Endodermal cell (in vitro differentiated cells): ENCODE results near the gene FAT1. TPM values are rescaled to one million over a fixed set of nuclear protein-coding genes. Genes with fewer than 3 reads are reported as not detected.
A peak's percentile ranks its signal among the peaks of the same experiment; 100 is the strongest.

Experiments used
- DNase-seq: peaks from one replicate; pipeline ENCODE4 v3.0.0-alpha.2; 2017
- H3K27ac ChIP-seq: 2 replicates; pipeline ENCODE4 v1.5.1; 2013; ENCODE audit warnings: mild to moderate bottlenecking, low read depth, low read length, moderate library complexity
- H3K27me3 ChIP-seq: 2 replicates; pipeline ENCODE4 v1.6.1; 2013; ENCODE audit warnings: mild to moderate bottlenecking, low read length, moderate library complexity; ENCODE audit not compliant: insufficient read depth, control insufficient read depth, poor library complexity, severe bottlenecking
- H3K36me3 ChIP-seq: 2 replicates; pipeline ENCODE4 v1.7.0; 2013; ENCODE audit warnings: mild to moderate bottlenecking, low read length, moderate library complexity; ENCODE audit not compliant: control insufficient read depth, insufficient read depth
- H3K4me1 ChIP-seq: one replicate; pipeline ENCODE4 v1.7.0; 2013; ENCODE audit warnings: low read length; ENCODE audit not compliant: control insufficient read depth, insufficient read depth
- H3K4me3 ChIP-seq: 2 replicates; pipeline ENCODE4 v1.5.1; 2013; ENCODE audit warnings: mild to moderate bottlenecking, low read length, moderate library complexity
- H3K9ac ChIP-seq: 2 replicates; pipeline ENCODE4 v1.6.1; 2013; ENCODE audit warnings: mild to moderate bottlenecking, low read length, moderate library complexity; ENCODE audit not compliant: poor library complexity, severe bottlenecking; ENCODE audit errors: extremely low read depth
- H3K9me3 ChIP-seq: 2 replicates; pipeline ENCODE4 v1.6.1; 2013; ENCODE audit warnings: mild to moderate bottlenecking, low read length, moderate library complexity; ENCODE audit not compliant: control insufficient read depth
- H3K27ac Mint-ChIP-seq: 2 replicates; pipeline ENCODE4 v1.8.0; 2020; ENCODE audit warnings: mixed read lengths
- H3K27me3 Mint-ChIP-seq: 2 replicates; pipeline ENCODE4 v1.8.0; 2021; ENCODE audit warnings: mild to moderate bottlenecking, mixed read lengths; ENCODE audit not compliant: insufficient read depth
- H3K36me3 Mint-ChIP-seq: 2 replicates; pipeline ENCODE4 v1.8.0; 2020; ENCODE audit warnings: low read depth, mixed read lengths
- H3K4me1 Mint-ChIP-seq: 2 replicates; pipeline ENCODE4 v1.8.0; 2020; ENCODE audit warnings: mixed read lengths
- H3K4me3 Mint-ChIP-seq: 2 replicates; pipeline ENCODE4 v1.8.0; 2020; ENCODE audit warnings: mild to moderate bottlenecking, moderate library complexity, mixed read lengths
- H3K9me3 Mint-ChIP-seq: 2 replicates; pipeline ENCODE4 v1.8.0; 2020; ENCODE audit warnings: mild to moderate bottlenecking, mixed read lengths
- WGBS, 2 experiments: methylation state at CpG; one replicate each; pipeline versions ENCODE4 v1.1.5 to v1.1.7; 2013; ENCODE audit warnings: missing lambda C conversion rate in 2 of 2, mixed read lengths in 1 of 2; ENCODE audit not compliant: insufficient coverage in 1 of 2, insufficient read length in 1 of 2; 5-methylcytosine and 5-hydroxymethylcytosine counted together
- total RNA-seq, 2 donors: library from RNA; stranded (reverse); fragmentation: NEBNext Ultra II Directional in 1 of 2; extraction: Animal tissue kit (Norgen Biotek cat#: 25700) in 1 of 2; gene quantifications; 2 replicates in 1 of 2; 3 replicates in 1 of 2; pipeline ENCODE4 v1.2.1, GENCODE V29; 2021
- TF ChIP-seq, protein P1 (sequence below): fragments of 200-600 bp; sonication (generic); conservative IDR thresholded peaks from 2 replicates; pipeline ENCODE4 v1.5.0; 2021; ENCODE audit warnings: antibody characterized with exemption, mild to moderate bottlenecking

FAT1 gene
- total RNA-seq, 2 donors from 2014 or later, result 66.6 to 77.8 TPM

DNA sequence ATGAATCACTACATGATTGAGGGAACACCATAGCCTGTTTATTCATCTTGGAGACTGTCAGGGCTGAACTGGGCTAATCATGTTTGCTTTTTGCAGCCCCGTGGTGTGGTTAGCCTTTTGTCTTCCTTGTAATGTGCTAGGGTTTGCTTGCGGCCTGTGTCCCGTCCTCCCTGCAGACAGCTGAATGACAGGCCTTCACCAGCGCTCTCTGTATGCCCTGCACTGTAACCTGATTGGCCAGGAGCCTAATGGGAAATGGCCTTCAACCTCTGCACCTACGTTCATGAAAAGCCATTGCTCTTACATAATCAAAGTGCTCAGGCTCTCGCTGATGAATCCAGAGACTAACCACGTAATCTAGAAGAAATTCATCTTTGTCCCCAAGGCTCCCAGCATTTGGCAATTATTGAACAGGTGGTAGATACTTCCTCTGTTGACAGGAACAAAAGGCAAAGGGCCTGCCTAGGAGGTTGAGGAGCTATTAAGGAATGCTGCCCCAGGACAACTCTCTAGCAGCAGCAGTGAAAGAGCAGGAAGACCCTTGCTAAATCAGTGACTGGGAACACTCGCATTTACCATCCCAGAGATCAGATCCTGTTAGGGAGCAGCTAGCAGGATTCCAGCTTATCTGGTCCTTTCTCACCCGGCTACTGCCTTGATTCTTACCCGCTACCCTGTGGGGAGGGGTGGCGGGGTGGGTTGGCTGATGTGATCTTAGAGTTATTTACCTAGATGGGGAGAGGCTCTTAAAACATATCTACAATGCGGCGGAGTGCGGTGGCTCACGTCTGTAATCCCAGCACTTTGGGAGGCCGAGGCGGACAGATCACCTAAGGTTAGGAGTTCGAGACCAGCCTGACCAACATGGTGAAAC lies 42.3 kb upstream of the FAT1 start:
- Mint-ChIP-seq H3K36me3 (no peaks in the 10 kb centered on the region), H3K4me1 (peaks cover 6% of the 10 kb centered on the region), H3K27ac (no peak overlapping the region), H3K4me3 (no peak overlapping the region), H3K9me3 (no peaks in the 10 kb centered on the region), H3K27me3 (no peaks in the 10 kb centered on the region)
- no peaks in the 10 kb centered on the region for H3K4me1 ChIP-seq
- WGBS, 2 experiments, result 73 to 80% methylated on average over 14 to 18 of the region's 18 CpGs
- H3K36me3 ChIP-seq, result no peaks in the 10 kb centered on the region
- no peak overlapping the region for H3K9ac ChIP-seq
- no peak overlapping the region for H3K4me3 ChIP-seq
- no peak for DNase-seq
- H3K27ac ChIP-seq, result no peak overlapping the region
- H3K27me3 ChIP-seq, result no peaks in the 10 kb centered on the region
- no peaks in the 10 kb centered on the region for H3K9me3 ChIP-seq
- TF ChIP-seq, protein P1, sequence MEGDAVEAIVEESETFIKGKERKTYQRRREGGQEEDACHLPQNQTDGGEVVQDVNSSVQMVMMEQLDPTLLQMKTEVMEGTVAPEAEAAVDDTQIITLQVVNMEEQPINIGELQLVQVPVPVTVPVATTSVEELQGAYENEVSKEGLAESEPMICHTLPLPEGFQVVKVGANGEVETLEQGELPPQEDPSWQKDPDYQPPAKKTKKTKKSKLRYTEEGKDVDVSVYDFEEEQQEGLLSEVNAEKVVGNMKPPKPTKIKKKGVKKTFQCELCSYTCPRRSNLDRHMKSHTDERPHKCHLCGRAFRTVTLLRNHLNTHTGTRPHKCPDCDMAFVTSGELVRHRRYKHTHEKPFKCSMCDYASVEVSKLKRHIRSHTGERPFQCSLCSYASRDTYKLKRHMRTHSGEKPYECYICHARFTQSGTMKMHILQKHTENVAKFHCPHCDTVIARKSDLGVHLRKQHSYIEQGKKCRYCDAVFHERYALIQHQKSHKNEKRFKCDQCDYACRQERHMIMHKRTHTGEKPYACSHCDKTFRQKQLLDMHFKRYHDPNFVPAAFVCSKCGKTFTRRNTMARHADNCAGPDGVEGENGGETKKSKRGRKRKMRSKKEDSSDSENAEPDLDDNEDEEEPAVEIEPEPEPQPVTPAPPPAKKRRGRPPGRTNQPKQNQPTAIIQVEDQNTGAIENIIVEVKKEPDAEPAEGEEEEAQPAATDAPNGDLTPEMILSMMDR, result no peak

- 92 to 100% methylated on average over 1 to 8 of the region's 9 CpGs for WGBS, 2 experiments
Measured at GRCh38 chr4:186765138-186765537, 41.5 kb upstream of the FAT1 start.

GRCh38 chr4:186764457-186764856 lies 40.8 kb upstream of the FAT1 start:
- Histone ChIP-seq H3K27me3 (no peaks in the 10 kb centered on the region), H3K4me1 (no peaks in the 10 kb centered on the region), H3K9ac (no peak overlapping the region), H3K4me3 (no peak overlapping the region), H3K9me3 (no peaks in the 10 kb centered on the region), H3K27ac (no peak overlapping the region), H3K36me3 (no peaks in the 10 kb centered on the region)
- TF ChIP-seq, protein P1, result no peak
- Mint-ChIP-seq H3K36me3 (no peaks in the 10 kb centered on the region), H3K27me3 (no peaks in the 10 kb centered on the region), H3K9me3 (no peaks in the 10 kb centered on the region), H3K4me1 (peaks cover 6% of the 10 kb centered on the region), H3K27ac (no peak overlapping the region), H3K4me3 (no peak overlapping the region)
- no peak for DNase-seq
- WGBS, 2 experiments, result 88 to 95% methylated on average over 4 of the region's 4 CpGs

More at GRCh38 chr4:186765138-186765537, 41.5 kb upstream of the FAT1 start:
- H3K9me3 ChIP-seq, result no peaks in the 10 kb centered on the region
- H3K9ac ChIP-seq, result no peak overlapping the region
- Mint-ChIP-seq H3K4me3 (no peak overlapping the region), H3K27me3 (no peaks in the 10 kb centered on the region), H3K36me3 (no peaks in the 10 kb centered on the region), H3K4me1 (peaks cover 6% of the 10 kb centered on the region), H3K9me3 (no peaks in the 10 kb centered on the region), H3K27ac (no peak overlapping the region)
- no peaks in the 10 kb centered on the region for H3K4me1 ChIP-seq
- peak; percentile 66 for DNase-seq
- no peak overlapping the region for H3K4me3 ChIP-seq
- no peak overlapping the region for H3K27ac ChIP-seq
- TF ChIP-seq, protein P1, result no peak
- no peaks in the 10 kb centered on the region for H3K27me3 ChIP-seq
- no peaks in the 10 kb centered on the region for H3K36me3 ChIP-seq
